GM12878 (cell line): Measurements from ENCODE around the gene LCE6A. TPM values are rescaled to one million over a fixed set of nuclear protein-coding genes. Genes with fewer than 3 reads are reported as not detected.

Source experiments
- ATAC-seq: fragments of 200-7000 bp; cut with Tn5 transposase; 3 replicates; pipeline ENCODE4 v1.9.1; 2020; ENCODE audit warnings: mild to moderate bottlenecking, moderate library complexity
- BruUV-seq: library from RNA; stranded (reverse); fragments of 400-500 nt; replicated peaks from 2 replicates; lab custom pipeline; 2021; lab: Mats Ljungman, UMichigan
- CTCF ChIA-PET: fragments of 300-600 bp; sonication (Branson Sonifier 250); formaldehyde crosslinking; extraction: SDS; loops from one replicate; lab custom pipeline; 2021; ENCODE audit warnings: inconsistent platforms; lab: Yijun Ruan, JAX
- POLR2A ChIA-PET: fragments of 350-600 bp; formaldehyde crosslinking; extraction: SDS; loops from one replicate; lab custom pipeline; 2021; ENCODE audit warnings: inconsistent platforms; lab: Charles Lee
- RAD21 ChIA-PET: fragments of 300-600 bp; sonication (Branson Sonifier 250); formaldehyde crosslinking; loops from one replicate; lab custom pipeline; 2023; ENCODE audit warnings: antibody characterized with exemption; ENCODE audit not compliant: unreplicated experiment; lab: Charles Lee
- SMC1A ChIA-PET: fragments of 300-600 bp; sonication (Branson Sonifier 250); formaldehyde crosslinking; loops from one replicate; lab custom pipeline; 2023; ENCODE audit not compliant: unreplicated experiment, uncharacterized antibody; lab: Charles Lee
- DNase-seq: peaks from one replicate; pipeline ENCODE4 v3.0.0-alpha.2; 2011; ENCODE audit warnings: low read depth, low spot score
- FAIRE-seq: peaks from 3 replicates; lab custom pipeline; 2011; peaks lifted over from hg19 to GRCh38; lab: Jason Lieb, UNC
- H2AFZ ChIP-seq: 2 replicates; pipeline ENCODE4 v1.6.0; 2011; ENCODE audit warnings: low read depth, low read length, control low read depth; ENCODE audit not compliant: control insufficient read depth
- H3K27ac ChIP-seq: 2 replicates; pipeline ENCODE4 v1.5.1; 2011; ENCODE audit warnings: control low read depth; ENCODE audit not compliant: control insufficient read depth, insufficient read depth
- H3K27me3 ChIP-seq, 2 experiments: replicated peaks in 1 of 2; 2 replicates each; pipeline versions ENCODE4 v1.6.0 to v1.6.1; 2011; ENCODE audit warnings: low read length in 1 of 2; ENCODE audit not compliant: control insufficient read depth in 2 of 2, insufficient read depth in 2 of 2
- H3K36me3 ChIP-seq, 2 experiments: 2 replicates each; pipeline ENCODE4 v1.5.1; 2011; ENCODE audit warnings: low read length in 1 of 2; ENCODE audit not compliant: control insufficient read depth in 2 of 2, insufficient read depth in 2 of 2
- H3K4me1 ChIP-seq: 2 replicates; pipeline ENCODE4 v1.6.1; 2011; ENCODE audit warnings: mild to moderate bottlenecking, low read length, moderate library complexity, mixed read lengths; ENCODE audit not compliant: control insufficient read depth, insufficient read depth
- H3K4me2 ChIP-seq: 2 replicates; pipeline ENCODE4 v1.6.0; 2011; ENCODE audit warnings: control low read depth; ENCODE audit not compliant: control insufficient read depth, insufficient read depth
- H3K4me3 ChIP-seq: fragments of 200-600 bp; sonication (generic); 2 replicates; pipeline ENCODE4 v1.5.1; 2016
- H3K79me2 ChIP-seq: 2 replicates; pipeline ENCODE4 v1.6.0; 2011; ENCODE audit warnings: low read length; ENCODE audit not compliant: control insufficient read depth, insufficient read depth
- H3K9ac ChIP-seq: 2 replicates; pipeline ENCODE4 v1.8.0; 2011; ENCODE audit warnings: low read length, control low read depth, mixed read lengths; ENCODE audit not compliant: control insufficient read depth, insufficient read depth
- H3K9me3 ChIP-seq: replicated peaks from 3 replicates; pipeline ENCODE4 v1.5.1; 2011; ENCODE audit warnings: mild to moderate bottlenecking, low read length; ENCODE audit not compliant: control insufficient read depth, insufficient read depth
- H4K20me1 ChIP-seq: 2 replicates; pipeline ENCODE4 v1.6.0; 2011; ENCODE audit not compliant: control insufficient read depth, insufficient read depth
- CBX3 ChIP-seq: fragments of 200-600 bp; sonication (generic); IDR thresholded peaks from 2 replicates; pipeline ENCODE4 v1.6.1; 2016; ENCODE audit warnings: low read depth, borderline replicate concordance
- CEBPB ChIP-seq, 2 experiments: fragments of 150-350 bp in 1 of 2; IDR thresholded peaks; 2 replicates each; pipeline ENCODE4 v1.6.1; 2012 to 2014; ENCODE audit warnings: low read depth in 2 of 2, low read length in 2 of 2, borderline replicate concordance in 1 of 2, inconsistent platforms in 1 of 2
- CHD4 ChIP-seq: fragments of 200-600 bp; sonication (generic); IDR thresholded peaks from 2 replicates; pipeline ENCODE4 v1.6.1; 2016; ENCODE audit warnings: mild to moderate bottlenecking
- CREB1 ChIP-seq: IDR thresholded peaks from 2 replicates; pipeline ENCODE4 v1.6.1; 2012; ENCODE audit warnings: low read depth, mild to moderate bottlenecking, inconsistent platforms
- CREM ChIP-seq: IDR thresholded peaks from 2 replicates; pipeline ENCODE4 v1.6.1; 2014; ENCODE audit warnings: antibody characterized with exemption, low read depth
- ESRRA ChIP-seq: IDR thresholded peaks from 2 replicates; pipeline ENCODE4 v1.6.1; 2012; ENCODE audit warnings: mild to moderate bottlenecking, low read length, improper control_type of control experiment
- JUND ChIP-seq: IDR thresholded peaks from 2 replicates; pipeline ENCODE4 v1.6.1; 2012; ENCODE audit warnings: low read depth, mild to moderate bottlenecking, low read length, improper control_type of control experiment, moderate library complexity
- KDM1A ChIP-seq: fragments of 200-600 bp; sonication (generic); IDR thresholded peaks from 2 replicates; pipeline ENCODE4 v1.6.1; 2016; ENCODE audit warnings: borderline replicate concordance
- MYB ChIP-seq: fragments of 150-350 bp; IDR thresholded peaks from 2 replicates; pipeline ENCODE4 v1.6.1; 2014; ENCODE audit warnings: mild to moderate bottlenecking, low read depth, low read length, borderline replicate concordance
- RUNX3 ChIP-seq: IDR thresholded peaks from 2 replicates; pipeline ENCODE4 v1.6.1; 2012; ENCODE audit warnings: low read length, inconsistent platforms
- SPI1 ChIP-seq: IDR thresholded peaks from 2 replicates; pipeline ENCODE4 v1.6.1; 2011; ENCODE audit warnings: low read depth, mild to moderate bottlenecking, low read length, moderate library complexity, borderline replicate concordance; ENCODE audit not compliant: insufficient read depth
- SUPT20H ChIP-seq: IDR thresholded peaks from 2 replicates; pipeline ENCODE4 v1.6.1; 2011; ENCODE audit warnings: low read depth, mild to moderate bottlenecking, low read length, moderate library complexity, borderline replicate concordance; ENCODE audit not compliant: control insufficient read depth
- ZBED1 ChIP-seq: IDR thresholded peaks from 2 replicates; pipeline ENCODE4 v1.6.1; 2016; ENCODE audit warnings: borderline replicate concordance
- ZSCAN29 ChIP-seq: fragments of 450-650 bp; IDR thresholded peaks from 2 replicates; pipeline ENCODE4 v1.6.1; 2017; ENCODE audit warnings: mild to moderate bottlenecking, moderate library complexity
- WGBS: methylation state at CpG from one replicate; pipeline ENCODE4 v1.1.6; 2016; ENCODE audit warnings: low lambda C conversion rate; ENCODE audit not compliant: insufficient replicate concordance, insufficient coverage; ENCODE audit errors: missing lambda C conversion rate; 5-methylcytosine and 5-hydroxymethylcytosine counted together
- in situ Hi-C: fragments of 300-500 bp; cut with MboI; formaldehyde crosslinking; loops from 9 replicates; pipeline ENCODE4 v1.14.3; 2018; ENCODE audit warnings: mixed read lengths
- intact Hi-C: fragments of 100-400 bp; cut with micrococcal nuclease; formaldehyde crosslinking; loops from one replicate; pipeline ENCODE4 v1.14.2; 2022; ENCODE audit not compliant: unreplicated experiment
- polyA plus RNA-seq, 11 experiments: library from polyadenylated mRNA; depleted of rRNA in 4 of 11; unstranded in 6 of 11; stranded (reverse) in 5 of 11; fragments of >200 nt; fragmentation: Nextera tagmentation in 4 of 11; fragmentation: Illumina TruSeq in 1 of 11; extraction: Ambion mirVana in 4 of 11; extraction: Trizol in 1 of 11; gene quantifications; 1 replicate in 1 of 11; 2 replicates in 10 of 11; pipeline versions ENCODE4 v1.2.1 to v1.2.3, GENCODE V29; 2011 to 2016; ENCODE audit warnings: inconsistent platforms in 2 of 11, missing spikeins in 2 of 11, low read depth in 1 of 11
- total RNA-seq, 4 experiments: library from RNA; depleted of rRNA in 3 of 4; stranded (reverse); fragments of >200 nt in 3 of 4; fragmentation: Illumina TruSeq in 1 of 4; extraction: Trizol in 1 of 4; gene quantifications; 2 replicates each; pipeline versions ENCODE4 v1.2.1 to v1.2.3, GENCODE V29; 2013 to 2021
- TF ChIP-seq, protein P1 (sequence below): fragments of 450-650 bp; IDR thresholded peaks from 2 replicates; pipeline ENCODE4 v1.6.1; 2018; ENCODE audit warnings: borderline replicate concordance, mild to moderate bottlenecking; ENCODE audit not compliant: partially characterized antibody
- TF ChIP-seq, protein P2 (sequence below): fragments of 450-650 bp; IDR thresholded peaks from 2 replicates; pipeline ENCODE4 v1.6.1; 2014; ENCODE audit warnings: mild to moderate bottlenecking

LCE6A gene
- total and polyA plus RNA-seq, 10 of the 15 experiments (the other 5 are each of a cell fraction or from before 2014, with no cell fraction given) = 0.45 TPM; not detected in 9

DNA sequence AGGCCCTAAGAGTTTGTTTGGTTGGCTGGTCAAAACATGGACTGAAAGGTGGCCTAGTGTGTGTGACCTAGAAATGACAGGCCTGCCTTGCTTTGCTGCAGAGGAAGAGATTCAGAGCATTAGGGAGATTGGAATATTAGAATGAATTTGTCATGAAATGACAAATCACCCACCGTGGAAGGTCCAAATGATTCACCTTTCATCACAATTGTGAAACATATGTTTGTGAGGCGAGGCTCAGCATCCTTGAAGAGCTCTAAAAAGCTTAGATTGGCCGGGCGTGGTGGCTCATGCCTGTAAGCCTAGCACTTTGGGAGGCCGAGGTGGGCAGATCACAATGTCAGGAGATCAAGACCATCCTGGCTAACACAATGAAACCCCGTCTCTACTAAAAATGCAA is 25.3 kb upstream of the LCE6A start (continued):
- TF ChIP-seq CEBPB (IDR thresholded peaks at IDR 0.05; ENCODE audit: borderline replicate concordance in 1 of 2, low read depth in 2 of 2, low read length in 2 of 2) = no peak
- TF ChIP-seq, all 136 proteins: peak for 0

DNA sequence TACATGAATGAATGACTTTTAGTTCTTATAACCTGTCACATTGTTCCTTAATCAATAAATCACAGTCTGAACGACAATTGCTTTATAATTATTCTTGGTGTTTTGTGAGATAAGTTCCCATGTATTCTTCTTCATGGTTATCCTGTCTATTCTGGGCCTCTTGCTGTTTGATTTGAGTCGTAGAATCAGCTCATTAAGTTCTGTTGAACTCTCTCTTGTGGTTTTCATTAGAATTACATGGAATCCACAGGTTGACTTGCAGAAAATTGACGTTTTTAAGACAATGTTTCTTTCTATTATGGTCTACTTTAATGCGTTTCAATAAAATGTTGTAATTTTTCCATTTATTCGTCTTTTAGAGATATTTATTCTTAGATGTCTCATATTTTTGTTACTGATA is 19.4 kb upstream of the LCE6A start:
- H3K9ac ChIP-seq = no peak overlapping the region
- ATAC-seq = no peak

DNA sequence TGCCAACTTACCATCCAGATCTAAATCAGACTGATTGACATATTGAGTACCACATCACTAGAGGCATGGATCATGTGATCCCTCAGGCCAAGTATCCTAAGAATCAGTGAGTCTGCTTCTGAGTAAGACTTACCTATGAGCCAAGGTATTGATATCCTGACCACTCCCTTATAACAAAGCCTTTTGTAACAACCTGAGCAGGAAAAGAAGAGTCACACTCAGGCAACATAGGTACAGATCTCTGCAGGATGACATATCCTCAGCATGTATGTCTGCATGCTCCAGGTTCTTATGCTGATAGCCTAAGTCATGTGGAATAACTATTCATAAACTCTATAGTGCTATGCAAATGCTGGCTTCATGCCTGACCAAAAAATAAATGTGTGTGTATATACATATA is 17.7 kb upstream of the LCE6A start:
- ChIA-PET CTCF (no interaction called here), SMC1A (no interaction called here), POLR2A (no interaction called here), RAD21 (no interaction called here)
- no peaks in the 10 kb centered on the region for H3K9me3 ChIP-seq
- H4K20me1 ChIP-seq = no peaks in the 10 kb centered on the region
- no peaks in the 10 kb centered on the region for H3K36me3 ChIP-seq
- DNase-seq (no peak), FAIRE-seq (no peak), ATAC-seq (no peak)
- in situ Hi-C loops (no loop called here), intact Hi-C loops (no loop called here)
- no peaks in the 10 kb centered on the region for H3K27me3 ChIP-seq
- H3K4me1 ChIP-seq = no peaks in the 10 kb centered on the region; the same call in 1 of the 2 replicates
- H2AFZ ChIP-seq = no peak overlapping the region
- no peaks in the 10 kb centered on the region for H3K79me2 ChIP-seq
- BruUV-seq = no TSS peak
- H3K9ac ChIP-seq = no peak overlapping the region
- H3K27ac ChIP-seq = no peak overlapping the region
- no peak overlapping the region for H3K4me3 ChIP-seq
- H3K4me2 ChIP-seq = no peak overlapping the region
- TF ChIP-seq, protein P1, sequence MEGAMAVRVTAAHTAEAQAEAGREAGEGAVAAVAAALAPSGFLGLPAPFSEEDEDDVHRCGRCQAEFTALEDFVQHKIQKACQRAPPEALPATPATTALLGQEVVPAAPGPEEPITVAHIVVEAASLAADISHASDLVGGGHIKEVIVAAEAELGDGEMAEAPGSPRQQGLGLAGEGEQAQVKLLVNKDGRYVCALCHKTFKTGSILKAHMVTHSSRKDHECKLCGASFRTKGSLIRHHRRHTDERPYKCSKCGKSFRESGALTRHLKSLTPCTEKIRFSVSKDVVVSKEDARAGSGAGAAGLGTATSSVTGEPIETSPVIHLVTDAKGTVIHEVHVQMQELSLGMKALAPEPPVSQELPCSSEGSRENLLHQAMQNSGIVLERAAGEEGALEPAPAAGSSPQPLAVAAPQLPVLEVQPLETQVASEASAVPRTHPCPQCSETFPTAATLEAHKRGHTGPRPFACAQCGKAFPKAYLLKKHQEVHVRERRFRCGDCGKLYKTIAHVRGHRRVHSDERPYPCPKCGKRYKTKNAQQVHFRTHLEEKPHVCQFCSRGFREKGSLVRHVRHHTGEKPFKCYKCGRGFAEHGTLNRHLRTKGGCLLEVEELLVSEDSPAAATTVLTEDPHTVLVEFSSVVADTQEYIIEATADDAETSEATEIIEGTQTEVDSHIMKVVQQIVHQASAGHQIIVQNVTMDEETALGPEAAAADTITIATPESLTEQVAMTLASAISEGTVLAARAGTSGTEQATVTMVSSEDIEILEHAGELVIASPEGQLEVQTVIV = no peak
- TF ChIP-seq CREB1 (no peak), CBX3 (no peak), CHD4 (no peak), ESRRA (no peak), ZSCAN29 (no peak), JUND (no peak), ZBED1 (no peak), KDM1A (no peak)
- TF ChIP-seq, protein P2, sequence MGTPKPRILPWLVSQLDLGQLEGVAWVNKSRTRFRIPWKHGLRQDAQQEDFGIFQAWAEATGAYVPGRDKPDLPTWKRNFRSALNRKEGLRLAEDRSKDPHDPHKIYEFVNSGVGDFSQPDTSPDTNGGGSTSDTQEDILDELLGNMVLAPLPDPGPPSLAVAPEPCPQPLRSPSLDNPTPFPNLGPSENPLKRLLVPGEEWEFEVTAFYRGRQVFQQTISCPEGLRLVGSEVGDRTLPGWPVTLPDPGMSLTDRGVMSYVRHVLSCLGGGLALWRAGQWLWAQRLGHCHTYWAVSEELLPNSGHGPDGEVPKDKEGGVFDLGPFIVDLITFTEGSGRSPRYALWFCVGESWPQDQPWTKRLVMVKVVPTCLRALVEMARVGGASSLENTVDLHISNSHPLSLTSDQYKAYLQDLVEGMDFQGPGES = no peak

More for the DNA sequence above, 19.4 kb upstream of the LCE6A start:
- DNase-seq (no peak), FAIRE-seq (no peak)
- no peaks in the 10 kb centered on the region for H3K36me3 ChIP-seq
- no peak overlapping the region for H3K27ac ChIP-seq
- CTCF ChIA-PET = no interaction called here
- SMC1A ChIA-PET = no interaction called here
- H3K4me2 ChIP-seq = no peak overlapping the region
- no peaks in the 10 kb centered on the region for H4K20me1 ChIP-seq
- H3K9me3 ChIP-seq = no peaks in the 10 kb centered on the region
- RAD21 ChIA-PET = no interaction called here
- H3K79me2 ChIP-seq = no peaks in the 10 kb centered on the region
- TF ChIP-seq SPI1 (no peak), CREM (no peak), SUPT20H (no peak), RUNX3 (no peak), MYB (no peak)
- POLR2A ChIA-PET = no interaction called here
- 23% methylated on average over 5 of the region's 5 CpGs for WGBS
- in situ Hi-C loops (no loop called here), intact Hi-C loops (no loop called here)
- H2AFZ ChIP-seq = no peak overlapping the region
- H3K27me3 ChIP-seq = no peaks in the 10 kb centered on the region
- H3K4me3 ChIP-seq = no peak overlapping the region
- BruUV-seq = no TSS peak
- no peaks in the 10 kb centered on the region; the same call in 1 of the 2 replicates for H3K4me1 ChIP-seq
